Measurements from ENCODE around the gene THSD7B.

GRCh38 chr2:137023205-137023604 lies 257.9 kb downstream of the THSD7B start:
- no peak for TF ChIP-seq CTCF (conservative IDR thresholded peaks at IDR 0.05 in 1 of 2, IDR thresholded peaks at IDR 0.05 in 1 of 2; ENCODE audit: extremely low read depth in 1 of 2, insufficient read depth in 1 of 2, low read depth in 1 of 2, low read length in 2 of 2)
- no peak for TF ChIP-seq EZH2 (IDR thresholded peaks at IDR 0.05; ENCODE audit: borderline replicate concordance, low read length)

Data from mammary epithelial cell (primary cell).